HepG2 (cell line): ENCODE results near the gene EFCAB8. TPM values are rescaled to one million over a fixed set of nuclear protein-coding genes. Genes with fewer than 3 reads are reported as not detected.

Source experiments
- CENPX ChIP-seq: sonication (generic); formaldehyde crosslinking; IDR thresholded peaks from 2 replicates; pipeline ENCODE4 v1.9.0; 2021; ENCODE audit warnings: mild to moderate bottlenecking, missing genetic modification reagents, moderate library complexity
- CREBL2 ChIP-seq: sonication (generic); formaldehyde crosslinking; IDR thresholded peaks from 2 replicates; pipeline ENCODE4 v1.8.1; 2023; ENCODE audit warnings: missing genetic modification reagents, mild to moderate bottlenecking, borderline replicate concordance
- ELF1 ChIP-seq: sonication (generic); formaldehyde crosslinking; IDR thresholded peaks from 2 replicates; pipeline ENCODE4 v1.4.0; 2020; ENCODE audit warnings: missing genetic modification reagents
- FIP1L1 ChIP-seq: fragments of 200-400 bp; formaldehyde crosslinking; IDR thresholded peaks from 2 replicates; pipeline ENCODE4 v1.6.1; 2018; ENCODE audit warnings: low read depth, mild to moderate bottlenecking, low read length, moderate library complexity, borderline replicate concordance; ENCODE audit not compliant: insufficient read depth
- FOXA3 ChIP-seq: IDR thresholded peaks from 2 replicates; pipeline ENCODE4 v1.6.1; 2016; ENCODE audit warnings: missing genetic modification reagents, missing compliant biosample characterization
- GABPA ChIP-seq, 2 experiments: IDR thresholded peaks; 2 replicates each; pipeline ENCODE4 v1.6.1; 2011 to 2016; ENCODE audit warnings: low read depth in 2 of 2, low read length in 1 of 2, missing biosample characterization in 1 of 2, missing genetic modification characterization in 1 of 2
- GATA4 ChIP-seq: sonication (generic); IDR thresholded peaks from 2 replicates; pipeline ENCODE4 v1.6.1; 2016; ENCODE audit warnings: antibody characterized with exemption, low read depth, borderline replicate concordance
- HOXA5 ChIP-seq: sonication (generic); formaldehyde crosslinking; IDR thresholded peaks from 2 replicates; pipeline ENCODE4 v1.4.0; 2020; ENCODE audit warnings: missing genetic modification reagents
- HOXD1 ChIP-seq: sonication (generic); formaldehyde crosslinking; IDR thresholded peaks from 2 replicates; pipeline ENCODE4 v1.5.0; 2020; ENCODE audit warnings: missing genetic modification reagents
- JUNB ChIP-seq: sonication (generic); formaldehyde crosslinking; IDR thresholded peaks from 2 replicates; pipeline ENCODE4 v1.8.0; 2022; ENCODE audit warnings: missing genetic modification reagents, mild to moderate bottlenecking, borderline replicate concordance
- KMT2A ChIP-seq: sonication (generic); formaldehyde crosslinking; IDR thresholded peaks from 2 replicates; pipeline ENCODE4 v1.4.0; 2020; ENCODE audit warnings: missing genetic modification reagents
- NFE2L1 ChIP-seq: sonication (generic); formaldehyde crosslinking; IDR thresholded peaks from 2 replicates; pipeline ENCODE4 v1.4.0; 2020; ENCODE audit warnings: missing genetic modification reagents, mild to moderate bottlenecking, borderline replicate concordance
- RARG ChIP-seq: sonication (generic); formaldehyde crosslinking; IDR thresholded peaks from 2 replicates; pipeline ENCODE4 v1.4.0; 2020; ENCODE audit warnings: low read depth, mild to moderate bottlenecking, missing genetic modification reagents
- SYNCRIP ChIP-seq: fragments of 200-400 bp; formaldehyde crosslinking; IDR thresholded peaks from 2 replicates; pipeline ENCODE4 v1.6.1; 2018; ENCODE audit warnings: mild to moderate bottlenecking, low read depth, low read length; ENCODE audit not compliant: insufficient read depth
- TAF1 ChIP-seq: sonication (generic); formaldehyde crosslinking; IDR thresholded peaks from 2 replicates; pipeline ENCODE4 v1.4.0; 2020; ENCODE audit warnings: missing genetic modification reagents
- TBP ChIP-seq: sonication (generic); formaldehyde crosslinking; IDR thresholded peaks from 2 replicates; pipeline ENCODE4 v1.5.0; 2020; ENCODE audit warnings: missing genetic modification reagents
- THRA ChIP-seq: sonication (generic); formaldehyde crosslinking; IDR thresholded peaks from 2 replicates; pipeline ENCODE4 v1.4.0; 2020; ENCODE audit warnings: missing genetic modification reagents, borderline replicate concordance
- ZBTB37 ChIP-seq: sonication (generic); formaldehyde crosslinking; IDR thresholded peaks from 2 replicates; pipeline ENCODE4 v1.4.0; 2020; ENCODE audit warnings: mild to moderate bottlenecking, missing genetic modification reagents
- ZFP1 ChIP-seq: IDR thresholded peaks from 2 replicates; pipeline ENCODE4 v1.6.1; 2016
- ZFX ChIP-seq: sonication (generic); formaldehyde crosslinking; IDR thresholded peaks from 2 replicates; pipeline ENCODE4 v1.4.0; 2020; ENCODE audit warnings: mild to moderate bottlenecking, low read depth, missing genetic modification reagents, moderate library complexity
- ZNF253 ChIP-seq: sonication (generic); formaldehyde crosslinking; IDR thresholded peaks from 2 replicates; pipeline ENCODE4 v1.8.0; 2022; ENCODE audit warnings: mild to moderate bottlenecking, missing genetic modification reagents, borderline replicate concordance
- ZNF274 ChIP-seq: sonication (generic); formaldehyde crosslinking; IDR thresholded peaks from 2 replicates; pipeline ENCODE4 v1.5.1; 2020; ENCODE audit warnings: mild to moderate bottlenecking, missing genetic modification reagents
- ZNF335 ChIP-seq: sonication (generic); formaldehyde crosslinking; IDR thresholded peaks from 2 replicates; pipeline ENCODE4 v1.4.0; 2020; ENCODE audit warnings: missing genetic modification reagents
- ZNF343 ChIP-seq: sonication (generic); formaldehyde crosslinking; IDR thresholded peaks from 2 replicates; pipeline ENCODE4 v1.4.0; 2020; ENCODE audit warnings: mild to moderate bottlenecking, missing genetic modification reagents
- ZNF354B ChIP-seq: sonication (generic); formaldehyde crosslinking; IDR thresholded peaks from 2 replicates; pipeline ENCODE4 v1.8.0; 2022; ENCODE audit warnings: mild to moderate bottlenecking, missing genetic modification reagents
- ZNF431 ChIP-seq: sonication (generic); formaldehyde crosslinking; IDR thresholded peaks from 2 replicates; pipeline ENCODE4 v1.9.0; 2022; ENCODE audit warnings: missing genetic modification reagents, low read depth, mild to moderate bottlenecking, borderline replicate concordance
- ZNF713 ChIP-seq: sonication (generic); formaldehyde crosslinking; IDR thresholded peaks from 2 replicates; pipeline ENCODE4 v1.4.0; 2020; ENCODE audit warnings: mild to moderate bottlenecking, missing genetic modification reagents
- ZNF816 ChIP-seq: sonication (generic); formaldehyde crosslinking; IDR thresholded peaks from 2 replicates; pipeline ENCODE4 v1.8.0; 2022; ENCODE audit warnings: missing genetic modification reagents, mild to moderate bottlenecking, borderline replicate concordance
- ZSCAN30 ChIP-seq: sonication (generic); formaldehyde crosslinking; IDR thresholded peaks from 2 replicates; pipeline ENCODE4 v1.5.0; 2020; ENCODE audit warnings: mild to moderate bottlenecking, missing genetic modification reagents
- polyA plus RNA-seq, 8 experiments: library from polyadenylated mRNA; depleted of rRNA in 3 of 8; stranded (reverse) in 7 of 8; unstranded in 1 of 8; fragments of >200 nt; fragmentation: Illumina TruSeq in 4 of 8; extraction: Trizol in 4 of 8; gene quantifications; 2 replicates each; pipeline versions ENCODE4 v1.2.1 to v1.2.3, GENCODE V29; 2011 to 2016; ENCODE audit warnings: low read depth in 4 of 8, missing spikeins in 1 of 8, mixed read lengths in 1 of 8; ENCODE audit not compliant: insufficient read depth in 1 of 8
- total RNA-seq, 5 experiments: library from RNA; depleted of rRNA; stranded (reverse); fragments of >200 nt; fragmentation: Illumina TruSeq; extraction: Trizol; gene quantifications; 2 replicates each; pipeline ENCODE4 v1.2.3, GENCODE V29; 2016; ENCODE audit warnings: low read depth in 1 of 5

The EFCAB8 gene
- total and polyA plus RNA-seq, 2 of the 13 experiments (the other 11 are each of a cell fraction or from before 2014, with no cell fraction given) = 0.15 to 0.22 TPM

- no peak for TF ChIP-seq RARG
- no peak for TF ChIP-seq ZNF253 (CRISPR knock-in tag)
- peak; percentile 66; the same call in 1 of the 2 replicates for TF ChIP-seq KMT2A (CRISPR knock-in tag)
- no peak; the same call in 1 of the 2 replicates for TF ChIP-seq ZNF335
- TF ChIP-seq ZNF713 (CRISPR knock-in tag) = peak; percentile 94; the same call in 1 of the 2 replicates
- peak; percentile 70 for TF ChIP-seq TAF1 (CRISPR knock-in tag)
- peak; percentile 60; the same call in 1 of the 2 replicates for TF ChIP-seq ZSCAN30 (CRISPR knock-in tag)
- no peak for TF ChIP-seq GATA4
- peak; percentile 70 for TF ChIP-seq GABPA (IDR thresholded peaks at IDR 0.05; ENCODE audit: low read depth, low read length)
- peak; percentile 85 for TF ChIP-seq GABPA (CRISPR knock-in tag; IDR thresholded peaks at IDR 0.05; ENCODE audit: low read depth)
- peak; percentile 68; the same call in 1 of the 2 replicates for TF ChIP-seq ZNF343 (CRISPR knock-in tag)
- peak; percentile 94 for TF ChIP-seq ZFX (CRISPR knock-in tag)
- peak; percentile 91; the same call in 1 of the 2 replicates for TF ChIP-seq NFE2L1 (CRISPR knock-in tag)
- TF ChIP-seq HOXA5 (CRISPR knock-in tag) = no peak
- TF ChIP-seq THRA (CRISPR knock-in tag) = peak; percentile 53; the same call in 1 of the 2 replicates
- no peak; the same call in 1 of the 2 replicates for TF ChIP-seq ZNF431 (CRISPR knock-in tag)
- peak; percentile 15; the same call in 1 of the 2 replicates for TF ChIP-seq ZNF816 (CRISPR knock-in tag)
- TF ChIP-seq CENPX (CRISPR knock-in tag) = no peak
- TF ChIP-seq ZFP1 (CRISPR knock-in tag) = 0 out of 2 replicates have a peak, but pooled peaks have one; percentile 18
- TF ChIP-seq ZNF354B = peak; percentile 69; the same call in 1 of the 2 replicates
- TF ChIP-seq FOXA3 (CRISPR knock-in tag) = peak; percentile 30; the same call in 1 of the 2 replicates
- no peak for TF ChIP-seq ZBTB37 (CRISPR knock-in tag)
- no peak for TF ChIP-seq TBP (CRISPR knock-in tag)
- no peak for TF ChIP-seq SYNCRIP
- no peak for TF ChIP-seq FIP1L1
- TF ChIP-seq ZNF274 (CRISPR knock-in tag) = peak; percentile 71; the same call in 1 of the 2 replicates
- TF ChIP-seq ELF1 (CRISPR knock-in tag) = peak; percentile 77
- no peak for TF ChIP-seq CREBL2
- TF ChIP-seq HOXD1 (CRISPR knock-in tag) = peak; percentile 74; the same call in 1 of the 2 replicates
- no peak for TF ChIP-seq JUNB (CRISPR knock-in tag)
These were observed 38.6 kb upstream of the EFCAB8 start (continued) for GRCh38 chr20:32819992-32820697.
